GM19238 (cell line): Measurements from ENCODE around the gene ST8SIA1.

Experiments
- DNase-seq: peaks from one replicate; pipeline ENCODE4 v3.0.0; 2011; ENCODE audit warnings: low spot score; ENCODE audit not compliant: insufficient read length

ST8SIA1 gene

DNA sequence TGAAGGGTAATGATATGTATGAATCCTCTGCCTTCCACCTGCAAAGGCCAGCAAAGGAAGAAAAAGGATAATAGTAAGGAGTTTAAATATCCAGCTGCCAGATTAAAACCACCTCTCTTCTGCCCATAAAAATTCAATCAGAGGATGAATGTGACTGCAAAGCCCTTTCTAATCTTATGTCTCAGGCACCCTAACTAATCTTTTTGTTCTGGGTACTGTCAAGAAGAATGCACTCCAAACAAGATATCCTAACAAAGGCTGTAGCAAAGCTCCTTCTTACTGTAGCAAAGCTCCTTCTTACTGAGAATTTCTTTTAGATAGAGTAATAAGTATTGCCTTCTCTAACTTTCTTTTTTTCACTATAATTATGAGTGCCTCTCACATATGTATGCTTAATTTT is 91.8 kb downstream of the ST8SIA1 start:
- DNase-seq: no peak

DNA sequence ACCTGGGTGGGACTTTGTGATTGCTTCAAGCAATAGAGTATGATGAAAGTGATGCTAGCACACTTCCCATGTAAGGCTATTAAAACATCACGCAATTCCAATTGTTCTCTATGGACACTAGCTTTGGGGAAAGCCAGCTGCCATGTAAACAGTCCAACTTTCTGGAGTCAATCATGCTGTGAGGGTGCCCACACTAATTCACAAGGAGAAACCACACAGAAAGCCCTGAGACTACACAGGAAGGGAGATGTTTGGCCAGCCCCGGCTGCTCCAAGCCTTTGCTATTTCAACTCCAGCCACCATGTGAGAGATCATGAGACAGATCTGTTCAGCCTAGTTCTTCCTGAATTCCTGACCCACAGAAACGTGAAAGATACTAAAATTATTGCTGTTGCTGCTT is 96.3 kb downstream of the ST8SIA1 start:
- no peak for DNase-seq

- no peak for DNase-seq
Measured at GRCh38 chr12:22234561-22234960, 99.9 kb downstream of the ST8SIA1 start.

DNA sequence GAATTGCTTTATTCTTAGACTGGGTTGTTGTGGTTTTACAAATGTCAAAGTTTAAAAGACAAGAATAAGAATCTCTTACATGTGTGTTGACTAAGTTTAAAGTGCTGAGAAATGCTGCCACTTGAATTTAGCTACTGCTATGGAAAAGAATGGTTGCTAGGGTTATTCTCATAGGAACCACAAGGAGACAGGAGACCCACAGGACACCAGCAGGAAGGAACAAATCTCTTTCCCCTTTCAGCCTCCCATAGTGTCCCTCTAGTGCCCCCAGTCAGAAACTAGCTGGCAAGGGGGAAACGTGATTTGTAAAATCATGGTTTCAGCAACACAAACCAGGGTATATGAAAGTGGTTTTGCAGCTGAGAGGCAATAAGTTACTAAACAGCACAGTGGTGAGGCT is 102.7 kb downstream of the ST8SIA1 start:
- no peak for DNase-seq

DNA sequence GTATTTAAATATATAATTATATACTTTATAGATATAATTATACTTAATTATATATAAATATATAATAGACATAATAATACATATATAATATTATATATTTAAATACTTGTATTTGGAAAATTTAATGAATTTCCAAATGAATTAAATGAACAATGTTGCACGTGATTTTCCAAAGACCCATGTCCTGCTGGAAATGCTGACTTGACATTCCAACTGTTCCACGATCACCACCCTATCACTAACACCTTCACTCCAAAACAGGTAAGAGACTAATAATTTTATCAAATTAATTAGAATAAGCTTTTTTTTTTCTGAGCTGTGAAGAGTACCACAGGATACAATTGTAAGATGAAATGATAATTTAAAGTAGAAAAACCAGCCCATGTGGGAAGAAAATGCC is 103.4 kb downstream of the ST8SIA1 start:
- no peak for DNase-seq

- no peak for DNase-seq
Measured at GRCh38 chr12:22230280-22230794, 104.2 kb downstream of the ST8SIA1 start.

GRCh38 chr12:22229652-22230279 is 104.7 kb downstream of the ST8SIA1 start:
- DNase-seq: no peak

GRCh38 chr12:22228022-22228875 is 106.3 kb downstream of the ST8SIA1 start:
- no peak for DNase-seq

GRCh38 chr12:22223356-22223755 is 111.2 kb downstream of the ST8SIA1 start:
- DNase-seq: no peak

DNA sequence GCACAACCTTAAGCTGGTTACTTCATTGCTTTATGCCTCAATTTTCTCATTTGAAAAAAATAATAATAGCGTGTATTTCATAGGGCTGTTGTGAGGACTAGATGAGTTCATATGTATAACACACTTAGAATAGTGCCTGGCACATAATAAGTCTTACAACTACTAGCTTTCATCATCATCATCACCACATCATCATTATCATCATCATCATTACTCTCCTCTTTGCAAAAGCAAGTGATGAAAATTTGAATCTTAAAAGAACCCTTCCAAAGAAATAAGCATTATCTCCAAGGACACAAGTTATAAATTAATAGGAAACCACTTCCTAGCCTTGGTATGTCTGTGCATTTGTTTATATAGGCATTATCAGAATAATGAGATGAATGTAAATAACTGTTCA is 117.0 kb downstream of the ST8SIA1 start:
- DNase-seq: no peak

DNA sequence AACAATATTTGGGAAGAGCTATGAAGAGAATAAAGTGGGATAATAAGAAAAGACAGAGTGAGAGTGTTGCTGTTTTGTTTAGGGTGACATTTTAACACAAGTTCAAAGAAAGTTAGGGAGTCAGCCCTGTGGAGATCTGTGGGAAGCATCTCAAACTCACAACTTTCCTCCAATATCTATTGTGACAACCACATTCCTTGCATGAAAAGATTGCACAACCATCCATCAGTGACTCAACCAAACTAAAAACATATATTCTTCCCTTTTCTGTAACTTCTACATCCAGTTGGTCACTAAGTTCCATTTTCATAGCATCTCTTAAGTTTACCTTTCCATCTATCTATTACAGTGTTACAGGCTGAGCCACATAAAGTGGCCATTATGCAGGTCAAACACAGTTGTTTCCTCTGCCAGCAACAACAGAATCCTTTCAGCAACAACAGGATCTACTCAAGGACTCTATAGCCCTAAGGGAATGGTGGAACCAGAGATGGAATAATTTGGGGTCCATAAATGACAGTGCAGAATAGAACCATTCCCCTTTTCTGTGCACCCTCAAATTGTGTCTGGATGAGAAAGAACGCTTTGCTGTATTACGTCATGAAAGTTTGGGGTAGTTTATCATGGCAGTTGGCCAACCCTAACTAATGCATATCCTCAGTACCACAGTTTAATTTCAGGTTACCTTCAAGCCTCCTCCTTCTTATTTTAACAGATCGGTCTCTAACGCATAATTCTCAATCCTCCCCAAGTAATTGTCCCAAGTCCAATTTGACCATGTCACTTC is 118.8 kb downstream of the ST8SIA1 start:
- no peak for DNase-seq

DNA sequence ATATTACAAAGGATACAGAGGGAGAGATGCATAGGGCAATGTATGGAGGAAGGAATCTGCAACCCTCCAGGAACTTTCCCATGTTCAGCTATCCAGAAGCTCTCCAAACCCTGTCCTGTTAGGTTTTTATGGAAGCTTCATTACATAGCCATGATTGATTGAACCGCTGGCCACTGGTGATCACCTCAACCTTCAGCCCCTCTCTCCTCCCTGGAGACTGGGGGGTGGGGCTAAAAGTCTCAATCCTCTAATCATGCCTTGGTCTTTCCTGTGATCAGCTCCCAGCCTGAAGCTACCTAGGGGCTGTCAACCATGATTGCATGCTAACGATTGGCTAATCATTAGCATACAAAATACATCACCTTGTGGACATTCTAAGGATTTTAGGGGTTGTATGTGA is 123.4 kb downstream of the ST8SIA1 start:
- no peak for DNase-seq

GRCh38 chr12:22209422-22209821 is 125.1 kb downstream of the ST8SIA1 start:
- DNase-seq: no peak

DNA sequence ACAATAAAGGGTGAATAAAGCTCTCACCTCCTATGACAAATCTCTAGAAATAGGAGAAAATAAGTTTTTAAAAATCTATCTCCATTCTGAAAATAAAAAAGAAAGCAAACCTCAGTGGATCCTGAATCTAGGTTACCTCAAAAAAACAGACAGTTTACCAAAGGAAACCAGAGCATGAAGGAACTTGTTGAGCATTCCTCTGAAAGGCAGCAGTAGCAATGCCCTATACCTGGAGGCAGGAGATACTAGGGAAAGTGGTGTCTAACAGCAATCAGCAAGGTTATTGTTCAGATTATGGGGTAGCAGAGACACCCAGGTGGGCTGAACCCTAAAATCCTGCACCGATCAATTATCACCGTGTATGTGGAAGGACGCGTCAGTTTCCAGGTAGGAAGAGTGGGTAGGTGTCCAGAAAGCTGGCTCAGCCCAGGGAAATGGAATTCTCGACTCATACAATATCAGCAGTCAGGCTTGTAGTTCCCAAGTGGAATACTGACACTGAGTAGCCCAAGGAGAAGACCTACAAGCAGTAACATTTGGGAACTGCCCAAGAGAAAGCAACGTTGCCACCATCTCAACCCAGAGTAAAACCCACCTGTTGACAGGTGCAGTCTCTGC is 128.3 kb downstream of the ST8SIA1 start:
- no peak for DNase-seq

GRCh38 chr12:22204391-22204790 is 130.1 kb downstream of the ST8SIA1 start:
- no peak for DNase-seq

DNA sequence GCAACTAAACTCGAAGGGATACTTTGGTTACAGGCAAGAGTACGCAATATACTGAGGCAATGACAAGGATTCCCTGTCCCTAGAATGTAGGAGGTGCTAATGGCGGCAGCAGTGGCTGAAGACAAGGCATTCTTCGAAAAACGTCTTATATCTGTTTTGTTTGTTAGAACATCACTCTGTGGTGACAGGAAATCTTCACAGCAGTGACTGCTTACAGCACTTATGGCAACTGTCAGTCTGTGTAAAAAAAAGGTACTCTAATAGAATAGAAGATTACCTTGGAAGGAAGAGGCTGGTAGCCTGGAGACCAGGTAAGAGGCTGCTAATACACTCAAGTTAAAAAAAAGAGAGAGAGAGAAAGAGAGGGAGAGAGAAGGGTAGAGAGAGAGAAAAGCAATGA is 131.7 kb downstream of the ST8SIA1 start:
- no peak for DNase-seq

DNA sequence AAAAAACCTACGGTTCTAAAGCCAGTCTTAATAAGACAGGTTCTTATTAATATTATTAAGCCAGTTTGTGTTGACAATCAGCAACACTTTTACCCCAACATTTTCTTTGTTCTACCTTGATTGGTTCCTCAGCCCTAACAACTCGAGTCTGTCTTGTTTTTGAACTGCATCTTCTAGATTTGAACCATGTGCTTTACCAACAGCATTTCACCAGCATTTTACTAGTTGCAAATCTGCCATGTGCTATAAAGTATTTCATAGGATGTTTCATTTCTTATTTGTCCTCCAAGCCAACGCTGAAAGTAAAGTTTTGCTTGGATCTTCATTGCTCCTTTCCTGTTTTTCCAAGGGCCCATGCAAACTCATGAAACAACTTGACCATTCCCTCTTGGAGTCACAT is 133.4 kb downstream of the ST8SIA1 start:
- no peak for DNase-seq

GRCh38 chr12:22196236-22196635 is 138.3 kb downstream of the ST8SIA1 start:
- DNase-seq: no peak

GRCh38 chr12:22190969-22191368 is 143.5 kb downstream of the ST8SIA1 start:
- DNase-seq: no peak

GRCh38 chr12:22188431-22188830 is 146.1 kb downstream of the ST8SIA1 start:
- DNase-seq: no peak

- DNase-seq: no peak
Measured at GRCh38 chr12:22180705-22181104, 153.8 kb downstream of the ST8SIA1 start.

DNA sequence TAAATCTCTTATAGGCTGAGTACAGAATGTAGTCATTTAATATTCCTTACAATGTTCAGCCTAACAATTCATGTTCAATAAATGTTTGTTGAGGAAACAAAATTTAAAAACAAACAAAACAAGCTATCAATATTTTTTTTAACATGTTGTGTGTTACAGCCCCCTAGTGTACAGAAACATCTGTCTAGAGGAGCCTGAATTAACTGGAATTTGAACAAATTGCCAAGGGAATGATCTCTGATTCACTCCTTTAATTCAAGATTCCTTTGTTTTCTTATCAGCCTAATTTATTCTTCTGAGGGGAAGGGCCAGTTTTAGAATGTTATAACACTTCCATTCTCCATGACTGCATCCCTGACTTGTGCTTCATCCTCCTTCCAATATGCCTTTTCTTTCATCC is 161.3 kb downstream of the ST8SIA1 start:
- no peak for DNase-seq
